Suppressor macrophage treated with lipopolysaccharide for 1 hour (primary cell): ENCODE data around the gene RTL9.
"Not testable (repeated sequence)": the region's sequence is repeated elsewhere in the genome, so short reads cannot be mapped to it uniquely, and the experiment has no call there.

ENCODE experiments used
- DNase-seq, 3 donors: peaks; one replicate each; pipeline ENCODE4 v3.0.0-alpha.2; 2020 to 2022

RTL9 gene

GRCh38 chrX:110346681-110347080 is 12.0 kb upstream of the RTL9 start:
- DNase-seq: no peak

DNA sequence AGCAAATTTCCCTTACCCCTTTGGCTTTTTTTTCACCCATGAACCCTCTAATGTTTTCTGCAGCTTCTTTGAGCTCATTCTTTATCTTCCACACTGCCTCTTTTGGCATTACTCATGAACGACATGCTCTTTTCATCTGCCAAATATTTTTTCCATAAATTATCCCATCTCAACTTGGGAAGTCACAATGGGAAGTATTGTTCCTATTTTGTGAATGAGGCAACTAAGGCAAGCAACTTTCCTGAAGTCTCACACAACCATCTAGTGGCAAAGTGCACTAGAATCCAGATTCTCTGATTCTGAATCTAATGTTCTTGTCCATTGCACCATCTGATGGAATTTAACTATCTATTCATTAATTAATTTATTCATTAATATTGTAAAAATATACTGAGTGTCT is 625 bp downstream of the RTL9 start:
- DNase-seq: no peak

- no peak for DNase-seq
Measured at GRCh38 chrX:110363244-110363643, 4.6 kb downstream of the RTL9 start.

GRCh38 chrX:110373310-110373709 is 14.7 kb downstream of the RTL9 start:
- no peak for DNase-seq

DNA sequence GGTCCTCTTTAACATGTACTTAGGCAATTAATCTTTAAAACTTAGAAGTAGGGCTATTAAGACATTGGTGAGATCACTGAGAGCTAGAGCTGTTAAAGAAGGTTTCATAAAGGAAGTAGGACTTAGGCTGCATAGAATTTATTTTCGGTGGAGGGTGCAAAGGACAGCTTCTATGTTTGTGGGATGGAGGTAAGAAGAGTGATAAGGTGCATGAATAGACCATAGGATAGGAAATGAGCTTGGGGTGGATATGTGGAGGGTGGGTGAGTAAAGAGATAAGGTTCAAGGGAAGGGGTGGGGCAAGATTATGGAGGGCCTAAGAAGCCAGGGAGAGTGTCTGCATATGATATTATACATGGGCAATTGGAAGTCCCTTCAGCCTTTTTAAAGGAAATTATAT is 15.9 kb downstream of the RTL9 start:
- no peak for DNase-seq

DNA sequence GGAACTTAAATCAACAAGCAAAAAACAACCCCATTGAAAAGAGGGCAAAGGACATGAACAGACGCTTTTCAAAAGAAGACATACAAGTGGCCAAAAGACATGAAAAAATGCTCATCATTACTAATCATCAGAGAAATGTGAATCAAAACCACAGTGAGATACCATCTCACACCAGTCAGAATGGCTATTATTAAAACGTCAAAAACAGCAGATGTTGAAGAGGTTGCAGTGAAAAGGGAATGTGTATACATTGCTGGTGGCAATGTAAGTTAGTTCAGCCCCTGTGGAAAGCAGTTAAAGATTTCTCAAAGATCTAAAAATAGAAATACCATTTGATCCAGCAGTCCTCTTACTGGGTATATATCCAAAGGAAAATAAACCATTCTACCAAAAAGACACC is 22.6 kb downstream of the RTL9 start:
- no peak for DNase-seq

GRCh38 chrX:110383414-110383813 is 24.8 kb downstream of the RTL9 start:
- no peak for DNase-seq

- no peak for DNase-seq
Measured at GRCh38 chrX:110384490-110384889, 25.8 kb downstream of the RTL9 start.

- no peak for DNase-seq
Measured at GRCh38 chrX:110389570-110389969, 30.9 kb downstream of the RTL9 start.

DNA sequence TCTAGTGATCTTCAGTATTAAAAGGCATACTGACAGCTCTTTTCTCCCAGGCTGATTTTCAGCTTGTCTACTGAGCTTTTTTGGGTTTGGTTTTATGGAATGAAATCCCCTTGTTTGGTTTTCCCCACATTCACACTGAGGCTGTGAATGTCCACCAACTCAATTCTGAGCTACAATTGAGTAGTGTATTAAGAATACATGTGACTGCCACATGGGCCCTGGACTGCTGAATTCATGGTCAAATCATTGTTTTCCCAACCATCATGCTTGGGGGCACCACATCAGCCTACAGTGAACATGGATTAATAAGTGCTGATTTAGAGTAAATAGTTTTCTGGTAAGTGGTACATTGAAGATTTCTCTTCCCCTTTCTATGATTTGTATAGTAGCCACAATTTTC is 32.4 kb downstream of the RTL9 start:
- no peak for DNase-seq

GRCh38 chrX:110394651-110395050 is 36.0 kb downstream of the RTL9 start:
- peak; percentile 28 to 48 (median 42) for DNase-seq

DNA sequence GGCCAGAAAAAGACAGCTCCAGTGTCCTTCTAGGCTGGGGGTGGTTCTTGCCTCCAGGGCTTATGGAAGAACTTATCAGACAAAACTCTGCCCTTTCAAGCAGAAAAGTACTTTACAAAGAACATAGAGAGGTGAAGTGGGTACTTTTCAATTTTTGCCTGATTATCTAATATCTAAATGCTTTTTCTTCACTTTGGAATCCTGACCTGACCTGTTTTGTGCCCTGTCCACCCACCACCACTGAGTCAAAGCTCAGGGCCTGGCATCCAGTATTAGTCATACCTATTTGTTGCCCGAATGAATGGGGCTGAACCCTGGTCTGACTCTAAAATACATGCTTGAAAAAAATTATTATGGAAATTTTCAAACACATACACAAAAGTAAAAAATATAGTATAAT is 37.2 kb downstream of the RTL9 start:
- DNase-seq: no peak

- no peak for DNase-seq
Measured at GRCh38 chrX:110396735-110397134, 38.1 kb downstream of the RTL9 start.

DNA sequence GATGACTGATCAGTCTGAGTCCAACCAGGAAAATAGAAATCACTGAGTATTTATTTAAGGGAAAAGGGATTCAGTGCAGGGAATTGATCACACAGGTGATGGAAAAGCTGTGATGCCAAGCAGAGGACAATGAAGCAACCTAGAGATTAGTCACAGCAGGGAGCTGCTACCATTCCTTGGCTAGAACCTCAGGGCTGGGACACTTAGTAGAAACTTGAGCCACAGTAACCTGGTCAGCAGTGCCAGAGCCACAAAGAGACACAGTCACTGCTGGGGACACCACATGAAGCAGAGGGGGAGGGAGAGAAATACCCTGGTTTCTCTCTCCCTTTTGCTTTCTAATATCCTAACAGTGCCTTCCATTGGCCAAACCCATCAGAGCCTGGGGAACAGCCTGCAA is 38.7 kb downstream of the RTL9 start:
- DNase-seq: no peak

DNA sequence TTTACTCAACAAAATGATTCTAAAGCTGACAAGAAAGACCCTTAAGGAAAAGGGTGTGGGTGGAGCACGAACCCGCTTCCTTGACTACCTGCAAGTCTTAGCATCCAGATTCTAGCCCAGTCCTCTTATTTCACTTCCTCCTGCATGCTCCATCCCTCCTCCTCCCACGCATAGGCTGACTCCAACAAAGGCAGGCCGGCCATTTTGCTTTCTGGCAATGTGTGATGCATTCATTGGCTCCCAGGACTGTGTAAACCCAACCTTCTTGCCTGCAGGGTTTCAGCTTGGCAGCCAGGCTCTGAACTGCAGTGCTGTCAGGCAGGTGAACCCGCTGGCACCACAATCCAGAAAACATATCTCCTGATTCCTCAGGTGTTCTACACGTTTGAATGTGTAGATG is 39.3 kb downstream of the RTL9 start:
- no peak for DNase-seq

DNA sequence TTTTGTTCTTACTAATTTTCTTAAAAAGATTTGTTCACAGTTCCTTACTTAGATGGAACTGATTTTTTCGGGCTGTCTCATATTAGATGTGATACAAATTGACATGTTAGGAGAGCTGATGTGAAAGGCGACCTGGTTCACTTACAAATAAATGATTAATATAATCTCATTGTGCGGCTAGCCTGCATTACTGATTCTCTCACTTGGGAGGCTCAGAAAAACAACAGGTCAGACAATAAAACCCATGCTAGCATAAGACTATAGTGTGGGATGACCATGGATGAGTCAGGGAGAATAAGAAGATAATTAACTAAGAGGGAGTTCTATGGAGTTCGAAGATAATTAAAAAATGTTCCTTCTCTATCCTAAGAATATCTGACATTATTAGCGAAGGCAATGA is 40.8 kb downstream of the RTL9 start:
- no peak for DNase-seq

GRCh38 chrX:110399966-110400365 is 41.3 kb downstream of the RTL9 start:
- no peak for DNase-seq

- DNase-seq: no peak
Measured at GRCh38 chrX:110401135-110401534, 42.5 kb downstream of the RTL9 start.

GRCh38 chrX:110402091-110402849 is 43.6 kb downstream of the RTL9 start:
- DNase-seq: no peak

- no peak for DNase-seq
Measured at GRCh38 chrX:110402850-110403221, 44.2 kb downstream of the RTL9 start.

DNA sequence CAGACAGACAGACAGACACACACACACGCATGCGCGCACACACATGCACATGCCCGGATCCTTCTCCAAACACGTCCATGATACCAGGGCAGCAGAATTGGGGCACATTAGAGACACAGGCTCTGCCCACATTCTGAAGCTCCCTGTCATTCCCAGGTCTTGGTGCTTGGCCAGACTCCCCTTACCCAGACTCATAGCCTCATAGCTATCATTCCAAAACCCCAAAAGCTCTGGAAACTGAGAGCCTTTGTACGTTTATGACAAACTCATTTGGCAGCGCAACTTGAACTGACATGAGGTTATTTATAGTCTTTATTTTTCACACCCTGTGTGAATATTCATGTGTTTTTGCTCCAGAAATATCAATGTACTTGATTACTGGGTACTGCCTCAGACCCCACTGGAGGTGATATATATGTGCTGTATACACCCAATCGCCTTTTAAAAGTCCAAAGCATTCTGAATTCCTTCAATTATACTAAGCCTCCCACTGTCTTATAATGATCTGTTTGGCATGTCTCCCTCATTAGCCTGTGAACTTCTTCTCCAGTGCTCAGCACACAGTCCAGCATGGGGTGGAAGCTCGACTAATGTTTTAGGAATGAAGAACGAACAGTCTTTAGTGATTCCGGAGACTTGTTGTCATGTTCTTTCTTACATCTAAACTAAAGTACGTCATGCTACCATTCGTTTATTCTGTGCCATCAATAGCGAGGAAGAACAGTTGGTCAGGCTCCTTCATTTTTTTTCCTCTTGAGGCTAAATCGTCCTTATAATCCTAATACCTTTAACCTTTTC is 45.0 kb downstream of the RTL9 start:
- no peak for DNase-seq

DNA sequence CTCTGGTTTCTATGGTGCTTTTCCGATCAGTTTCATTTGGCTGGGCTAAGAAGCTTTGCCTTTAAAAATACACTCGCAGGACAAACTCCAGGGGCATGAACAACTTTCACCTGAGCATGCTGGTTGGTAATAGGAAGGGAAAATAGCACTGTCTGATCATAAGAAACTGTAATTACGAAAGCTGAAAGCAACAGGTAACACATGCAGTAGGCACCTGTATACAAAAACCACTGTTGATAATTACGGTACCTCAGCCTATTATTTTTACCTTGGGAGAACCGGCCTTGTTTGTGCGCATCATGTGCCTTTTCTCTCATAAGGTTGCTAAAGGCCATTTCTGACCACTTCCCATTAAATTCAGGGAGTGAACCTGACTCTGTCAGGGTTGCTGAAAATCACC is 45.7 kb downstream of the RTL9 start:
- no peak for DNase-seq

- DNase-seq: not testable (repeated sequence)
Measured at GRCh38 chrX:110406250-110406649, 47.6 kb downstream of the RTL9 start.

DNA sequence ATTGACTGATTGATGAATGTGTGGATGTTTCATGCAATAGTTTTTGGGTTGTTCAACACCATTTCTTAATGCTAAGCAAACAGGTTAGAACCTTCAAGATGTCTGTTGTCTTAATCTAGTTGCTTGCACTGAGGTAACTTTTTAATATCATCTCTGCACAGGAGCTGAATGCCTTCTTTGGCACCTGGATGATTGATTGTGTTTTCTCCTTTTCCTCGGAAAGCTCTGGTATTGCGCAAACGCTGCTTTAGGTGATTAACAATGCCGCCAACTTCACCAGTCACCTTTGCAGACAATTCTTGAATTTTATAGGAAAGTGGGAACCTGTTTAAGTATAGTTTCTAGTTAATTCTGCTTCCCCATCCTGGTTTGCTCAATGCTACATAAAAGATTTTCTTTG is 48.2 kb downstream of the RTL9 start:
- DNase-seq: no peak
